NB4 (cell line): ENCODE results near the gene INAFM1.

Experiments
- CTCF ChIP-seq: IDR thresholded peaks from one replicate; pipeline ENCODE4 v1.5.1; 2012; ENCODE audit warnings: low read depth, low read length
- MYC ChIP-seq: IDR thresholded peaks from 2 replicates; pipeline ENCODE4 v1.6.1; 2011; ENCODE audit warnings: low read depth, low read length
- POLR2A ChIP-seq: IDR thresholded peaks from 2 replicates; pipeline ENCODE4 v1.6.1; 2011; ENCODE audit warnings: mild to moderate bottlenecking; ENCODE audit not compliant: insufficient read length; ENCODE audit errors: extremely low read depth

GRCh38 chr19:47321630-47322029 is 46.9 kb downstream of the INAFM1 start:
- no peak for TF ChIP-seq POLR2A
- TF ChIP-seq CTCF: no peak
- TF ChIP-seq MYC: no peak
